ENCODE measurements around the gene NCOR1. TPM values are rescaled to one million over a fixed set of nuclear protein-coding genes. Genes with fewer than 3 reads are reported as not detected.

The NCOR1 gene
- polyA plus RNA-seq, 1 of the 3 experiments (the other 2 are of a cell fraction) = 42.1 TPM

DNA sequence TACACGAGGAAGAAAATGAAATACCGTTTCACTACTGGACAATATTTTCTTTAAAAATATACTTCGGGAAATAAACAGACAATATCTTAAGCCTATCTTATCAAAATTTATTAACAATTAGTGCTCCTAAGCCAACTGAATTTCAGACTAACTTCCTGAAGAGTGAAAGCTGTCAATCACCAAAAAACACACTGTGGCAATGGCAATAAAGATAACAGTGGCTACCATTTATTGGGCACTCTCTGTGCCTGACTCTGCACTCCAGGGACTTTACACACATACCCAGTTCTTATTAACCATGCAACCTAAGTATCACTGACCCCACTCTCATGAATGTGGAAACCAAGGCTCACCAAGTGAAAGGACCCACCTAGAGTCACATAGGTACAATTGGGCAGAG is 83.7 kb downstream of the NCOR1 start (continued):
- TF ChIP-seq, protein P1, sequence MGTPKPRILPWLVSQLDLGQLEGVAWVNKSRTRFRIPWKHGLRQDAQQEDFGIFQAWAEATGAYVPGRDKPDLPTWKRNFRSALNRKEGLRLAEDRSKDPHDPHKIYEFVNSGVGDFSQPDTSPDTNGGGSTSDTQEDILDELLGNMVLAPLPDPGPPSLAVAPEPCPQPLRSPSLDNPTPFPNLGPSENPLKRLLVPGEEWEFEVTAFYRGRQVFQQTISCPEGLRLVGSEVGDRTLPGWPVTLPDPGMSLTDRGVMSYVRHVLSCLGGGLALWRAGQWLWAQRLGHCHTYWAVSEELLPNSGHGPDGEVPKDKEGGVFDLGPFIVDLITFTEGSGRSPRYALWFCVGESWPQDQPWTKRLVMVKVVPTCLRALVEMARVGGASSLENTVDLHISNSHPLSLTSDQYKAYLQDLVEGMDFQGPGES (IDR thresholded peaks at IDR 0.05; ENCODE audit: low read depth, low read length) = no peak
- TF ChIP-seq ELF1 (IDR thresholded peaks at IDR 0.05) (no peak), FOSL2 (IDR thresholded peaks at IDR 0.05; ENCODE audit: borderline replicate concordance, low read depth) (no peak)

DNA sequence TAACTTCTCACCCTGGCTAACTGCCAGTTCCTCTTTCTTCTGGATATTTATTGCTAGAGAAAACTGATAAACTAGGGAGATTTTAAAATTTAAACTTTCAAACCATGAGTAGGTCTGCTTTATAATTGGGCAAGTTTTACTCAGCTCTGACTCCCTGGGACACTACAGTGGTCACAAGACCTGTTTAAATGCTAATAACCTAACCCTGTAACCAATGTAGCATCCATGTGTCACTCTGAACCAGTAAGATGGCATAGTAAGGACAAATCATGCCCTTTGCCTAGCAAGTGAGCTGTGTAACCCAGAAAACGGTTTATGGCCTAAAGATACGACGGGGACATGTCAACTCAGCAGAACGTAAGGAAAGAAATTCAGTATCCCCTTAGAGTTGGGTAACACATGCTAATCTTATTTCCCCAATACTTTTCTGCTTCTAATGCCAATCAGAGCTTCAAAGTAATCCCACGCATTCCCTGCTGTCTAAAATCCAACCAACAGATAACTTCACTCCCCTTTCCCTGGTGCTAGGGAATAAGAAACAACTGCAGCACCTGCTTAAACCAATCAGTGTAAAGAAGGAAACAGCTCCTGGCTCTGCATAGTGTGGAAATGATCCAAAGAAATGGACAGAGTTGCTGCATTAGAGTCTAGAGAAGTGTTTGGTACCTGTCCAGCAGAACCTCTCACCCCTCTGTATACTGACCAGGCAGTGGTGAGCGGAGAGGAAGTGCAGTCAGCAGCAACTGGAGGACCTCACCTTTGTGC is 85.7 kb downstream of the NCOR1 start:
- H4K20me1 ChIP-seq (ENCODE audit: insufficient read depth) = no peaks in the 10 kb centered on the region
- no peaks in the 10 kb centered on the region for H3K9me3 ChIP-seq
- 98% methylated on average over 6 of the region's 6 CpGs for WGBS (ENCODE audit: low lambda C conversion rate)
- H3K4me2 ChIP-seq = no peak overlapping the region
- TF ChIP-seq, protein P2, sequence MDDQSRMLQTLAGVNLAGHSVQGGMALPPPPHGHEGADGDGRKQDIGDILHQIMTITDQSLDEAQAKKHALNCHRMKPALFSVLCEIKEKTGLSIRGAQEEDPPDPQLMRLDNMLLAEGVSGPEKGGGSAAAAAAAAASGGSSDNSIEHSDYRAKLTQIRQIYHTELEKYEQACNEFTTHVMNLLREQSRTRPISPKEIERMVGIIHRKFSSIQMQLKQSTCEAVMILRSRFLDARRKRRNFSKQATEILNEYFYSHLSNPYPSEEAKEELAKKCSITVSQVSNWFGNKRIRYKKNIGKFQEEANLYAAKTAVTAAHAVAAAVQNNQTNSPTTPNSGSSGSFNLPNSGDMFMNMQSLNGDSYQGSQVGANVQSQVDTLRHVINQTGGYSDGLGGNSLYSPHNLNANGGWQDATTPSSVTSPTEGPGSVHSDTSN (IDR thresholded peaks at IDR 0.05) = no peak
- TF ChIP-seq, protein P3, sequence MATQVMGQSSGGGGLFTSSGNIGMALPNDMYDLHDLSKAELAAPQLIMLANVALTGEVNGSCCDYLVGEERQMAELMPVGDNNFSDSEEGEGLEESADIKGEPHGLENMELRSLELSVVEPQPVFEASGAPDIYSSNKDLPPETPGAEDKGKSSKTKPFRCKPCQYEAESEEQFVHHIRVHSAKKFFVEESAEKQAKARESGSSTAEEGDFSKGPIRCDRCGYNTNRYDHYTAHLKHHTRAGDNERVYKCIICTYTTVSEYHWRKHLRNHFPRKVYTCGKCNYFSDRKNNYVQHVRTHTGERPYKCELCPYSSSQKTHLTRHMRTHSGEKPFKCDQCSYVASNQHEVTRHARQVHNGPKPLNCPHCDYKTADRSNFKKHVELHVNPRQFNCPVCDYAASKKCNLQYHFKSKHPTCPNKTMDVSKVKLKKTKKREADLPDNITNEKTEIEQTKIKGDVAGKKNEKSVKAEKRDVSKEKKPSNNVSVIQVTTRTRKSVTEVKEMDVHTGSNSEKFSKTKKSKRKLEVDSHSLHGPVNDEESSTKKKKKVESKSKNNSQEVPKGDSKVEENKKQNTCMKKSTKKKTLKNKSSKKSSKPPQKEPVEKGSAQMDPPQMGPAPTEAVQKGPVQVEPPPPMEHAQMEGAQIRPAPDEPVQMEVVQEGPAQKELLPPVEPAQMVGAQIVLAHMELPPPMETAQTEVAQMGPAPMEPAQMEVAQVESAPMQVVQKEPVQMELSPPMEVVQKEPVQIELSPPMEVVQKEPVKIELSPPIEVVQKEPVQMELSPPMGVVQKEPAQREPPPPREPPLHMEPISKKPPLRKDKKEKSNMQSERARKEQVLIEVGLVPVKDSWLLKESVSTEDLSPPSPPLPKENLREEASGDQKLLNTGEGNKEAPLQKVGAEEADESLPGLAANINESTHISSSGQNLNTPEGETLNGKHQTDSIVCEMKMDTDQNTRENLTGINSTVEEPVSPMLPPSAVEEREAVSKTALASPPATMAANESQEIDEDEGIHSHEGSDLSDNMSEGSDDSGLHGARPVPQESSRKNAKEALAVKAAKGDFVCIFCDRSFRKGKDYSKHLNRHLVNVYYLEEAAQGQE (IDR thresholded peaks at IDR 0.05; ENCODE audit: low read depth, low read length) = no peak
- no peak for TF ChIP-seq NFIC (IDR thresholded peaks at IDR 0.05; ENCODE audit: borderline replicate concordance)
- no peak for TF ChIP-seq TCF12 (IDR thresholded peaks at IDR 0.05)
- TF ChIP-seq MXI1 (IDR thresholded peaks at IDR 0.05; ENCODE audit: low read depth, low read length) = no peak
- TF ChIP-seq, protein P4, sequence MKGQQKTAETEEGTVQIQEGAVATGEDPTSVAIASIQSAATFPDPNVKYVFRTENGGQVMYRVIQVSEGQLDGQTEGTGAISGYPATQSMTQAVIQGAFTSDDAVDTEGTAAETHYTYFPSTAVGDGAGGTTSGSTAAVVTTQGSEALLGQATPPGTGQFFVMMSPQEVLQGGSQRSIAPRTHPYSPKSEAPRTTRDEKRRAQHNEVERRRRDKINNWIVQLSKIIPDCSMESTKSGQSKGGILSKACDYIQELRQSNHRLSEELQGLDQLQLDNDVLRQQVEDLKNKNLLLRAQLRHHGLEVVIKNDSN (IDR thresholded peaks at IDR 0.05; ENCODE audit: borderline replicate concordance, low read depth) = no peak
- TF ChIP-seq ELF1 (IDR thresholded peaks at IDR 0.05) = no peak
- CTCF ChIA-PET = no interaction called here
- no peak overlapping the region for H3K9ac ChIP-seq
- no peak overlapping the region for H3K4me3 ChIP-seq (ENCODE audit: low read depth in 2 of 2, low read length in 1 of 2)
- peaks cover 11% of the 10 kb centered on the region for H3F3A ChIP-seq (replicated peaks; ENCODE audit: insufficient read depth)
- 0 out of 2 replicates have a peak, but pooled peaks cover 4% of the 10 kb centered on the region for H3K79me2 ChIP-seq (ENCODE audit: insufficient read depth)
- H3K36me3 ChIP-seq (replicated peaks in 1 of 2; ENCODE audit: control insufficient read depth in 1 of 2, insufficient read depth in 2 of 2, low read length in 1 of 2) = peaks cover 52 to 65% of the 10 kb centered on the region in 2 experiments
- H2AFZ ChIP-seq (ENCODE audit: low read depth) = no peak overlapping the region
- no peaks in the 10 kb centered on the region for H3K27me3 ChIP-seq (ENCODE audit: insufficient read depth)
- POLR2A ChIA-PET = no interaction called here
- no peaks in the 10 kb centered on the region for H3K9me2 ChIP-seq
- H3K27ac ChIP-seq (ENCODE audit: low read depth in 2 of 2, low read length in 1 of 2) = no peak overlapping the region
- no peak for DNase-seq
- H3K4me1 ChIP-seq (ENCODE audit: control insufficient read depth in 1 of 2, insufficient read depth in 2 of 2, low read depth in 1 of 2, low read length in 1 of 2) = no peaks in the 10 kb centered on the region
